HCT116 (cell line): ENCODE data around the gene ZDHHC14. TPM values are rescaled to one million over a fixed set of nuclear protein-coding genes. Genes with fewer than 3 reads are reported as not detected.

Experiments used
- ATAC-seq: fragments of 200-7000 bp; cut with Tn5 transposase; 2 replicates; pipeline ENCODE4 v1.9.1; 2020; ENCODE audit warnings: mild to moderate bottlenecking, moderate library complexity
- BruUV-seq: library from RNA; stranded (reverse); fragments of 400-500 nt; replicated peaks from 2 replicates; lab custom pipeline; 2021; lab: Mats Ljungman, UMichigan
- CTCF ChIA-PET: fragments of 300-600 bp; sonication (Branson Sonifier 250); formaldehyde crosslinking; loops from one replicate; lab custom pipeline; 2021; ENCODE audit warnings: antibody characterized with exemption; lab: Charles Lee
- POLR2A ChIA-PET: fragments of 300-600, 350-600 bp; sonication (Branson Sonifier 250); formaldehyde crosslinking; loops from one replicate; lab custom pipeline; 2021; ENCODE audit warnings: antibody characterized with exemption; lab: Charles Lee
- RAD21 ChIA-PET, 2 experiments: fragments of 300-600 bp; sonication (Branson Sonifier 250); formaldehyde crosslinking; loops; one replicate each; lab custom pipeline; 2023; ENCODE audit warnings: low total read pairs in 2 of 2; ENCODE audit not compliant: uncharacterized antibody in 2 of 2, unreplicated experiment in 2 of 2, low non-redundant PET in 1 of 2; lab: Charles Lee
- DNase-seq: peaks from one replicate; pipeline ENCODE4 v3.0.0-alpha.2; 2010; ENCODE audit warnings: low read depth, low spot score
- H2AFZ ChIP-seq: fragments of 200-600 bp; shearing (Covaris generic), sonication (generic); 2 replicates; pipeline ENCODE4 v1.6.1; 2017; ENCODE audit warnings: low read depth, mixed run types, mixed read lengths, antibody characterized with exemption, low read length; ENCODE audit not compliant: poor library complexity, severe bottlenecking
- H3K27ac ChIP-seq: 2 replicates; pipeline ENCODE4 v1.5.1; 2012; ENCODE audit warnings: low read depth, low read length
- H3K27me3 ChIP-seq: fragments of 200-600 bp; sonication (generic); 2 replicates; pipeline ENCODE4 v1.6.1; 2016; ENCODE audit warnings: mixed run types, low read length, mixed read lengths; ENCODE audit not compliant: insufficient read depth
- H3K36me3 ChIP-seq, 2 experiments: fragments of 200-500 bp in 1 of 2; fragments of 200-600 bp in 1 of 2; sonication (Bioruptor generic) in 1 of 2; sonication (generic) in 1 of 2; 2 replicates each; pipeline versions ENCODE4 v1.5.1 to v1.6.1; 2014 to 2016; ENCODE audit warnings: low read length in 2 of 2, inconsistent platforms in 1 of 2, mixed read lengths in 1 of 2, mixed run types in 1 of 2; ENCODE audit not compliant: insufficient read depth in 2 of 2, control insufficient read depth in 1 of 2
- H3K4me1 ChIP-seq, 2 experiments: fragments of 200-600 bp in 1 of 2; sonication (generic) in 1 of 2; 2 replicates each; pipeline versions ENCODE4 v1.5.1 to v1.6.1; 2012 to 2017; ENCODE audit warnings: low read length in 2 of 2, inconsistent platforms in 1 of 2, mild to moderate bottlenecking in 1 of 2, mixed read lengths in 1 of 2, mixed run types in 1 of 2, moderate library complexity in 1 of 2; ENCODE audit not compliant: insufficient read depth in 2 of 2, control insufficient read depth in 1 of 2
- H3K4me2 ChIP-seq: fragments of 200-600 bp; sonication (generic); 2 replicates; pipeline ENCODE4 v1.6.1; 2017; ENCODE audit warnings: mixed run types, low read length, mixed read lengths
- H3K4me3 ChIP-seq, 2 experiments: fragments of 200-600 bp in 1 of 2; sonication (generic) in 1 of 2; replicated peaks in 1 of 2; 2 replicates each; pipeline ENCODE4 v1.5.1; 2011 to 2016; ENCODE audit warnings: low read length in 2 of 2, control low read depth in 1 of 2, low read depth in 1 of 2, mild to moderate bottlenecking in 1 of 2, mixed read lengths in 1 of 2, mixed run types in 1 of 2
- H3K79me2 ChIP-seq: fragments of 200-600 bp; sonication (generic); 2 replicates; pipeline ENCODE4 v1.6.1; 2017; ENCODE audit warnings: mild to moderate bottlenecking, mixed run types, low read length, moderate library complexity, mixed read lengths; ENCODE audit not compliant: insufficient read depth
- H3K9ac ChIP-seq: fragments of 200-600 bp; sonication (generic); 2 replicates; pipeline ENCODE4 v1.6.1; 2016; ENCODE audit warnings: low read length, mixed read lengths
- H3K9me2 ChIP-seq: fragments of 200-600 bp; sonication (generic), shearing (Covaris generic); 2 replicates; pipeline ENCODE4 v1.6.1; 2017; ENCODE audit warnings: mixed run types, mild to moderate bottlenecking, moderate library complexity; ENCODE audit not compliant: insufficient read depth
- H3K9me3 ChIP-seq, 2 experiments: fragments of 200-500 bp in 1 of 2; fragments of 200-600 bp in 1 of 2; sonication (Bioruptor generic) in 1 of 2; sonication (generic) in 1 of 2; 2 replicates each; pipeline ENCODE4 v1.6.1; 2014 to 2017; ENCODE audit warnings: low read length in 2 of 2, mixed read lengths in 2 of 2, inconsistent platforms in 1 of 2, low read depth in 1 of 2, mild to moderate bottlenecking in 1 of 2, mixed run types in 1 of 2, moderate library complexity in 1 of 2; ENCODE audit not compliant: control insufficient read depth in 1 of 2, insufficient read depth in 1 of 2
- H4K20me1 ChIP-seq: fragments of 200-600 bp; sonication (generic), shearing (Covaris generic); 2 replicates; pipeline ENCODE4 v1.6.1; 2017; ENCODE audit warnings: mixed run types, mild to moderate bottlenecking, moderate library complexity; ENCODE audit not compliant: insufficient read depth
- ATF3 ChIP-seq: IDR thresholded peaks from 2 replicates; pipeline ENCODE4 v1.6.1; 2012
- CBX3 ChIP-seq: IDR thresholded peaks from 2 replicates; pipeline ENCODE4 v1.6.1; 2012; ENCODE audit warnings: low read depth
- CEBPB ChIP-seq: IDR thresholded peaks from 2 replicates; pipeline ENCODE4 v1.6.1; 2012; ENCODE audit warnings: low read depth
- CTCF ChIP-seq, 3 experiments: fragments of 200-600 bp in 1 of 3; sonication (generic) in 1 of 3; IDR thresholded peaks in 2 of 3; conservative IDR thresholded peaks in 1 of 3; 2 replicates each; pipeline ENCODE4 v1.5.1; 2012 to 2017; ENCODE audit warnings: low read depth in 2 of 3, low read length in 2 of 3, antibody characterized with exemption in 1 of 3, borderline replicate concordance in 1 of 3, control low read depth in 1 of 3, mild to moderate bottlenecking in 1 of 3, mixed read lengths in 1 of 3, mixed run types in 1 of 3, moderate library complexity in 1 of 3; ENCODE audit not compliant: insufficient read depth in 1 of 3
- EGR1 ChIP-seq: IDR thresholded peaks from 2 replicates; pipeline ENCODE4 v1.6.1; 2012; ENCODE audit warnings: low read depth
- ELF1 ChIP-seq: IDR thresholded peaks from 2 replicates; pipeline ENCODE4 v1.6.1; 2012; ENCODE audit warnings: low read depth, borderline replicate concordance
- EZH2 ChIP-seq: fragments of 200-600 bp; sonication (generic); IDR thresholded peaks from 2 replicates; pipeline ENCODE4 v1.6.1; 2017; ENCODE audit warnings: antibody characterized with exemption, mixed run types
- EZH2phosphoT487 ChIP-seq: fragments of 200-600 bp; IDR thresholded peaks from 2 replicates; pipeline ENCODE4 v1.6.1; 2018; ENCODE audit warnings: antibody characterized with exemption, borderline replicate concordance
- JUND ChIP-seq: IDR thresholded peaks from 2 replicates; pipeline ENCODE4 v1.6.1; 2012
- MAX ChIP-seq: IDR thresholded peaks from 2 replicates; pipeline ENCODE4 v1.6.1; 2012
- POLR2A ChIP-seq: IDR thresholded peaks from 2 replicates; pipeline ENCODE4 v1.7.0; 2011; ENCODE audit warnings: borderline replicate concordance; ENCODE audit not compliant: insufficient read depth, insufficient read length; ENCODE audit errors: extremely low read depth
- RAD21 ChIP-seq: IDR thresholded peaks from 2 replicates; pipeline ENCODE4 v1.6.1; 2012; ENCODE audit warnings: low read depth, mild to moderate bottlenecking
- SIN3A ChIP-seq: IDR thresholded peaks from 2 replicates; pipeline ENCODE4 v1.6.1; 2012; ENCODE audit warnings: low read depth
- SP1 ChIP-seq: IDR thresholded peaks from 2 replicates; pipeline ENCODE4 v1.6.1; 2012; ENCODE audit warnings: low read depth
- SRF ChIP-seq: IDR thresholded peaks from 2 replicates; pipeline ENCODE4 v1.6.1; 2012; ENCODE audit warnings: low read depth
- TCF7L2 ChIP-seq: IDR thresholded peaks from 2 replicates; pipeline ENCODE4 v1.7.0; 2011; ENCODE audit warnings: borderline replicate concordance, inconsistent platforms; ENCODE audit not compliant: insufficient read depth, insufficient read length; ENCODE audit errors: extremely low read depth
- YY1 ChIP-seq: IDR thresholded peaks from 2 replicates; pipeline ENCODE4 v1.6.1; 2011; ENCODE audit warnings: low read length, low read depth, moderate library complexity, mild to moderate bottlenecking; ENCODE audit not compliant: insufficient replicate concordance; ENCODE audit errors: extremely low read depth
- ZBTB33 ChIP-seq: IDR thresholded peaks from 2 replicates; pipeline ENCODE4 v1.6.1; 2011; ENCODE audit warnings: mild to moderate bottlenecking, low read length, moderate library complexity; ENCODE audit not compliant: insufficient replicate concordance; ENCODE audit errors: extremely low read depth
- ZFX ChIP-seq: fragments of 450-650 bp; IDR thresholded peaks from 2 replicates; pipeline ENCODE4 v1.6.1; 2017
- intact Hi-C: fragments of 100-400 bp; cut with micrococcal nuclease; formaldehyde crosslinking; loops from 2 replicates; pipeline ENCODE4 v1.10.0; 2022
- total RNA-seq: library from RNA; stranded (reverse); gene quantifications from one replicate; pipeline ENCODE4 v1.2.1, GENCODE V29; 2021; ENCODE audit not compliant: unreplicated experiment

The ZDHHC14 gene
- total RNA-seq, 1 experiment from 2014 or later = 5.3 TPM

- no TSS peak for BruUV-seq
- no peak for ATAC-seq
- Histone ChIP-seq H3K9me3 (no peaks in the 10 kb centered on the region), H3K9me2 (no peaks in the 10 kb centered on the region), H3K27me3 (no peaks in the 10 kb centered on the region), H2AFZ (no peak overlapping the region), H3K4me3 (no peak overlapping the region), H4K20me1 (no peaks in the 10 kb centered on the region), H3K4me1 (peaks cover 15 to 47% of the 10 kb centered on the region in 2 experiments), H3K36me3 (no peaks in the 10 kb centered on the region), H3K79me2 (no peaks in the 10 kb centered on the region), H3K27ac (no peak overlapping the region), H3K9ac (no peak overlapping the region)
- intact Hi-C loops = no loop called here
- DNase-seq = no peak
- RAD21 ChIA-PET = no interaction called here
- POLR2A ChIA-PET = no interaction called here
- no peak for TF ChIP-seq JUND
- TF ChIP-seq TCF7L2 = no peak
- no peak for TF ChIP-seq EGR1
- TF ChIP-seq CBX3 = no peak
- TF ChIP-seq RAD21 = no peak
- TF ChIP-seq POLR2A = no peak
- TF ChIP-seq EZH2 = no peak
- TF ChIP-seq CEBPB = no peak
- no peak for TF ChIP-seq YY1
- TF ChIP-seq EZH2phosphoT487 = no peak
- TF ChIP-seq MAX = no peak
- TF ChIP-seq SIN3A = no peak
- no peak for TF ChIP-seq SRF
- no peak for TF ChIP-seq ELF1
- TF ChIP-seq ZBTB33 = no peak
- TF ChIP-seq CTCF (IDR thresholded peaks at IDR 0.05 in 2 of 3, conservative IDR thresholded peaks at IDR 0.05 in 1 of 3; ENCODE audit: borderline replicate concordance in 1 of 3, insufficient read depth in 1 of 3, low read depth in 2 of 3, low read length in 2 of 3) = no peak
- no peak for TF ChIP-seq ZFX
- TF ChIP-seq ATF3 = no peak
- no peak for TF ChIP-seq SP1
- TF ChIP-seq, all 23 proteins: peak for 0
- H3K4me2 ChIP-seq = no peak overlapping the region
- CTCF ChIA-PET = no interaction called here
Observed at GRCh38 chr6:157516319-157517026, 135.5 kb downstream of the ZDHHC14 start.
